IPS-11a (cell line): ENCODE results near the gene APOOL.
"Not testable (repeated sequence)": the region's sequence is repeated elsewhere in the genome, so short reads cannot be mapped to it uniquely, and the experiment has no call there.

Experiments
- H3K4me3 ChIP-seq: one replicate; pipeline ENCODE4 v1.5.1; 2013; ENCODE audit warnings: low read depth, low read length, control low read depth

Gene APOOL

GRCh38 chrX:85077247-85077646 lies 73.6 kb downstream of the APOOL start:
- not testable (repeated sequence) for H3K4me3 ChIP-seq

DNA sequence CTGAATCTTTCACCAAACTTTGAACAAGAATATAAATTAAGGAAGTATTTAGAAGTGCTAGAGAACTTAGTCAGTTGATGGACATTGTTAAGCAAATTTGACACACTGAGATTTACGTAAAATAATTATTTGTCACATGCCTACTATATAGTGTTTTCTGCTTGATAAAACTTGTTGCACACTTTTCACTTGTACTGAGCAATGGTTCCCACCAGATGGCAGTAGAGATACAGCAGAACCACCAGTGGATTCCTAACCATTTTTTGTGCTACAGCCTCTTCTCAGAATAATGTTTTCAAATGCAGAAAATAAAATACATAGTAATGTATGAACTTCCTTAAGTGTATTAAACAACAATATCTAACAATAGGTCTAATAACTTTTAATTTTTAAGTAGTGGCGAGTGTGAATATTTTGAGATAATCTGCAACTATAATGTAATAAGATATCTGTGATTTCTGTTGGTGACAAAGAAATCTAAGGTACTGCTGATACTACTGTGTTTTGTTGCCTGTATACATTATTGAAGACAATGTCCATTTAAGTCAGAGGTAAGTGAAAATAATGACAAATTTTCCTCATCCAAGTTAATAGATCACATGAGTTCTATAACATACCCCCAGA lies 81.2 kb downstream of the APOOL start:
- H3K4me3 ChIP-seq: no peak overlapping the region

DNA sequence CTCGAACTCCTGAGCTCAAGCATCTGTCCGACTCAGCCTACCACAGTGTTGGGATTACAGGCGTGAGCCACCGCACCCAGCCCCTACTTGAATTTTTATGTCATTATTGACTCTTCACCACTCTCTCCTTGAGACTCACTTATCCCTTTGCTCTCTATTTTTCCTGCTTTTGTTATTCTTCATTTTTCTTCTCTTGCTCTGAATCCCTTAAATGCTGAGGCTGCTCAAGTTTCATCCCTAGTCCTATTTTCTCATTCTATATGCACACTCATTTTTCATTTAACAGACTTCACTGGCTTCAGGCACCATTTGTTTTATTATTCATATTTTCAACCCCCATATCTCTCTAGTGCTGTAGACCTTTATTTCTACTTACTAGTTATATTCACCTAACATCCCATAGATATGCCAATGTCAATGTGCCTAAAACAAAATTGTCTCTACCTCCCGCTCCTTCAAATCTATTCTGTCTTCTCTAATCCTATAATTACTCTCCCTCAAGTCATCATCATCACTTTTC lies 85.7 kb downstream of the APOOL start:
- no peak overlapping the region for H3K4me3 ChIP-seq

GRCh38 chrX:85107407-85107806 lies 103.7 kb downstream of the APOOL start:
- no peak overlapping the region for H3K4me3 ChIP-seq

DNA sequence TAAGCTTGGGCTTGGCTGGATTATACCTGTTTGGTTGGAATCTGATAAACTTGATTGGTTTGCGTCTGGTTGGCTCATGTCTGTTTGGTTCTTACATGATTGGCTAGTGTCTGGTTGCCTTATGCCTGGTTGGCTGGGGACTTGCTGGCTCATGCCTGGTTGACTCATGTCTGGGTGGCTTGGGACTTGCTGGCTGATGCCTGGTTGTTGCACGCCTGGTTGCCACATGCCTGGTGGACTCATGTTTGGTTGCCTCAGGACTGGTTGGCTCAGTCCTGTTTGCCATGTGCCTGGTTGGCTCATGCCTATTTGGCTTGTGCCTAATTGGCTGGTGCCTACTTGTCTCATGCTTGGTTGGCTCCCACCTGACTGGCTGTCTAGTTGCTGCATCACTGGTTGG lies 104.5 kb downstream of the APOOL start:
- H3K4me3 ChIP-seq: no peak overlapping the region

DNA sequence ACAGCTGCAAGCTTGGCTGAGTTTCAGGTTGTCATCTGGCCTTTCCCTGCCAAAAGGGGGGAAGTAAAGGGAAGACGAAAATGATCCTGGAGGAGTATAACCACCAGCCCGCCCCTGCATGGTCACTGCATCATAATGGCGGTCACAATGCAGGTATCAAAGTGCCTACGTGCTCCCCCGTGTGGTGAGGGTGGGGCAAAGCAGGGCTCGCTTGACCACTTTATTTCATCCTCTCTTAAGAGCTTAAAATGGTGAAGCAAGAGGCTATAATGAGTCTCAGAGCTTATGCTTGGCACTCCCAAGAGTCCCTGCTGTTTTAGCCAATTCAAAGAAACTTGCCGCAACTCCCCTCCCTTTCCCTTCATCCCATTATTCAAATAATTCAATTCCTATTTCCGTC lies 105.6 kb downstream of the APOOL start:
- H3K4me3 ChIP-seq: no peak overlapping the region

DNA sequence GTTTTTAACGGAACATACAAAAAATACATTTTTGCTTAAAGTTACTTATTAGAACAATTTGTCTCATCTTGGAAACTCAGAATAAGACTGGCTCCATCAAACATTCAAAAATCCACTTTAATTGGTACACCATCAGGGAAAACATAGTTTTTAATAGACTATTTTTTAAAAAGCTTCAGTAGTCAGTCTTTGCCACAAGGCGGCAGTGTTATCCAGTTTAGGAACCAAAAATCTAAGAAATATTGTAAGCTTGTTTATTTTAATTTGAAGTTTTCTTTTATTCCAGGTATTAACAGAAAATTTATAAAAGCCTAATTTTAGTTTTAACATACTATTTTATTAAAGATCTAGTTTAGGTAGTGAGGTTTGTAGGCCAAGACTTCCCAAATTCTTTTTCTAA lies 107.7 kb downstream of the APOOL start:
- no peak overlapping the region for H3K4me3 ChIP-seq

GRCh38 chrX:85112293-85112692 lies 108.6 kb downstream of the APOOL start:
- no peak overlapping the region for H3K4me3 ChIP-seq

- H3K4me3 ChIP-seq: no peak overlapping the region
These were observed 110.1 kb downstream of the APOOL start for GRCh38 chrX:85113746-85114145.

- H3K4me3 ChIP-seq: no peak overlapping the region
These were observed 110.5 kb downstream of the APOOL start for GRCh38 chrX:85114171-85114570.

DNA sequence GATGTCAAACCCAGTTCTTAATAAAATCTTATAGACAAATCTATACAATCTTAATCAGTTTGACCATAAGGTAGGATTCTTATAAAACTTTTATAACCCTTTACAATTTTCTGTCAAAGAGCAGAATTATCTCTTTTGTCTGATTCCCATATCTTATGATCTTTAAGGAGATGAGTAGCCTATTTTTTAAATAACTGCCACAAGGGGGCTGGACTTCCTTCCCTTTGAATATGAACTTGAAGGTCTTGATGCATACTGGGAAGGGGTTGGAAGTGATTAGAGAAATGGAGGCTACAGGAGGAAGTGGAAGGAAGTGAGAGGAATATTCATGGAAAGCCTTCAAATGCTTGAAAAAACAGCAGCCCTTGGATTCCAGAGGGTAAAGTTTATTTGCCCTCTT lies 111.1 kb downstream of the APOOL start:
- H3K4me3 ChIP-seq: no peak overlapping the region

GRCh38 chrX:85115252-85115651 lies 111.6 kb downstream of the APOOL start:
- H3K4me3 ChIP-seq: no peak overlapping the region

GRCh38 chrX:85136409-85136808 lies 132.7 kb downstream of the APOOL start:
- H3K4me3 ChIP-seq: no peak overlapping the region

DNA sequence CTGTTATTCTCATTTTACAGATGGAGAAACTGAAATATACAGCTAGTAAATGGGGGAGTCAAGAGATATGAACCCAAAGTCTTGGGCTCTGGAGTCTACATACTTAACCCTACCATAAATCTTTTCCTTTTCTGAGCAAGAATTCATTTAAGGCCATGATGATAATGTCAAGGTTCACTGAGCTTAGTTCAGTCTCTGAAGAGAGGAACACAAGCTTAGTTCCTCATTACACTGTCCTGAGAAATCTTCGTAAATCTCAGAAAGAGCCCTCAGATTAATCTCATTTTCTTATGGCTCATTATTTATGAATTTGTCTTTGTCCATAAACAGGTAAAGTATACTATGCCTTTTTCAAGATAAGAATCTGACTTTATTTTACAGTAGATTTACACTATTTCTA lies 135.7 kb downstream of the APOOL start:
- H3K4me3 ChIP-seq: no peak overlapping the region

DNA sequence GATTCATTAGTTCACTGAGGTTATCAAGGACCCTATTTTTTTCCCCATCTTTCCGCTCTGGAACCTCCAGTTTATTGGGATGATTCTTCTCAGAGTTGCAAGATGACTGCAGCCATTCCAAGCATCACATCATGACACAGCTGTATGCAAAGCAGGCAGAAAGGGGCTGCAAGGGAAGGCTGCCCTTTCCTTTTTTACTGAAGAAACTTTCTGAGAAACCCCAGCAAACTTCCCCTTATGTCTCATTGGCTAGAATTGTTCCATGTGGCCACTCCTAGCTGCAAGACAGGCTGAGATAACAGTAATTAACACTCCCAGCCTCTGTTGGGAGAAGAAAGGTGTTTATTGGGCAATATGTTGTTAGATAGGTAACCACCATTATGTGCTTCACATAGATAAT lies 137.3 kb downstream of the APOOL start:
- H3K4me3 ChIP-seq: no peak overlapping the region
